SK-N-SH (cell line): ENCODE data around the gene RASL10A. TPM values are rescaled to one million over a fixed set of nuclear protein-coding genes. Genes with fewer than 3 reads are reported as not detected.

Source experiments
- CTCF ChIA-PET: fragments of 300-600, 350-600 bp; formaldehyde crosslinking; extraction: SDS; loops from one replicate; lab custom pipeline; 2021; lab: Yijun Ruan, JAX
- POLR2A ChIA-PET: fragments of 350-600 bp; sonication (Branson Sonifier 250); formaldehyde crosslinking; extraction: SDS; loops from one replicate; lab custom pipeline; 2020; ENCODE audit warnings: antibody characterized with exemption, inconsistent platforms; lab: Yijun Ruan, JAX
- DNase-seq: peaks from one replicate; pipeline ENCODE4 v3.0.0; 2012
- H2AFZ ChIP-seq: fragments of 200-600 bp; sonication (generic); 2 replicates; pipeline ENCODE4 v1.8.1; 2016; ENCODE audit warnings: antibody characterized with exemption, mild to moderate bottlenecking, low read depth
- H3F3A ChIP-seq: fragments of 200-600 bp; sonication (generic); replicated peaks from 2 replicates; pipeline ENCODE3; 2016; ENCODE audit warnings: antibody characterized with exemption, mild to moderate bottlenecking; ENCODE audit not compliant: insufficient read depth
- H3K27ac ChIP-seq, 2 experiments: fragments of 200-500 bp in 1 of 2; fragments of 200-600 bp in 1 of 2; sonication (Bioruptor generic) in 1 of 2; sonication (generic), shearing (Covaris generic) in 1 of 2; 2 replicates each; pipeline versions ENCODE4 v1.5.1 to v1.6.1; 2014 to 2016; ENCODE audit warnings: low read depth in 2 of 2, inconsistent platforms in 1 of 2, low read length in 1 of 2, mild to moderate bottlenecking in 1 of 2, mixed read lengths in 1 of 2
- H3K27me3 ChIP-seq: fragments of 200-600 bp; sonication (generic), shearing (Covaris generic); 2 replicates; pipeline ENCODE4 v1.6.1; 2016; ENCODE audit warnings: mixed run types; ENCODE audit not compliant: insufficient read depth
- H3K36me3 ChIP-seq, 2 experiments: fragments of 200-500 bp in 1 of 2; fragments of 200-600 bp in 1 of 2; sonication (Bioruptor generic) in 1 of 2; sonication (generic) in 1 of 2; replicated peaks in 1 of 2; 2 replicates each; pipeline versions ENCODE3 to v1.5.1; 2014 to 2016; ENCODE audit warnings: low read length in 1 of 2, mild to moderate bottlenecking in 1 of 2; ENCODE audit not compliant: insufficient read depth in 2 of 2, control insufficient read depth in 1 of 2
- H3K4me1 ChIP-seq, 2 experiments: fragments of 200-500 bp in 1 of 2; fragments of 200-600 bp in 1 of 2; sonication (Bioruptor generic) in 1 of 2; sonication (generic), shearing (Covaris generic) in 1 of 2; 2 replicates each; pipeline versions ENCODE4 v1.5.1 to v1.6.1; 2014 to 2016; ENCODE audit warnings: low read depth in 1 of 2, low read length in 1 of 2, mixed run types in 1 of 2; ENCODE audit not compliant: insufficient read depth in 2 of 2, control insufficient read depth in 1 of 2
- H3K4me2 ChIP-seq: fragments of 200-600 bp; sonication (generic), shearing (Covaris generic); 2 replicates; pipeline ENCODE4 v1.6.1; 2017; ENCODE audit warnings: mixed run types
- H3K4me3 ChIP-seq, 2 experiments: fragments of 200-500 bp in 1 of 2; fragments of 200-600 bp in 1 of 2; sonication (Bioruptor generic) in 1 of 2; sonication (generic), shearing (Covaris generic) in 1 of 2; 2 replicates each; pipeline versions ENCODE4 v1.5.1 to v1.8.1; 2014 to 2016; ENCODE audit warnings: low read depth in 2 of 2, inconsistent platforms in 1 of 2, low read length in 1 of 2, mild to moderate bottlenecking in 1 of 2, mixed read lengths in 1 of 2, moderate library complexity in 1 of 2
- H3K79me2 ChIP-seq: fragments of 200-600 bp; sonication (generic); 2 replicates; pipeline ENCODE4 v1.8.1; 2017; ENCODE audit warnings: mild to moderate bottlenecking; ENCODE audit not compliant: insufficient read depth
- H3K9ac ChIP-seq: fragments of 200-600 bp; sonication (generic); 2 replicates; pipeline ENCODE4 v1.6.1; 2017; ENCODE audit warnings: mixed run types
- H3K9me2 ChIP-seq: fragments of 200-600 bp; sonication (generic); 2 replicates; pipeline ENCODE4 v1.6.1; 2017; ENCODE audit warnings: mixed run types
- H3K9me3 ChIP-seq: fragments of 200-600 bp; sonication (generic); 2 replicates; pipeline ENCODE4 v1.6.1; 2017; ENCODE audit warnings: mixed run types, mild to moderate bottlenecking, moderate library complexity
- H4K20me1 ChIP-seq: fragments of 200-600 bp; sonication (generic); 2 replicates; pipeline ENCODE4 v1.6.1; 2017; ENCODE audit warnings: mild to moderate bottlenecking, mixed run types; ENCODE audit not compliant: insufficient read depth
- CHD2 ChIP-seq: fragments of 150-350 bp; IDR thresholded peaks from 2 replicates; pipeline ENCODE4 v1.6.1; 2018; ENCODE audit warnings: low read length; ENCODE audit not compliant: partially characterized antibody
- ELF1 ChIP-seq: IDR thresholded peaks from 2 replicates; pipeline ENCODE4 v1.4.0; 2012
- EP300 ChIP-seq, 2 experiments: IDR thresholded peaks; 2 replicates each; pipeline versions ENCODE4 v1.4.0 to v1.6.1; 2012; ENCODE audit warnings: borderline replicate concordance in 1 of 2, low read depth in 1 of 2, low read length in 1 of 2
- EZH2phosphoT487 ChIP-seq: fragments of 200-600 bp; sonication (generic); IDR thresholded peaks from 2 replicates; pipeline ENCODE4 v1.6.1; 2017; ENCODE audit warnings: low read depth, mixed run types, mild to moderate bottlenecking, antibody characterized with exemption, moderate library complexity, borderline replicate concordance
- FOSL2 ChIP-seq: IDR thresholded peaks from 2 replicates; pipeline ENCODE4 v1.4.0; 2012; ENCODE audit warnings: low read depth, mild to moderate bottlenecking, moderate library complexity, borderline replicate concordance
- FOXJ3 ChIP-seq: sonication (generic); formaldehyde crosslinking; IDR thresholded peaks from 2 replicates; pipeline ENCODE4 v1.5.1; 2020; ENCODE audit warnings: mild to moderate bottlenecking, missing genetic modification reagents
- FOXM1 ChIP-seq: IDR thresholded peaks from 2 replicates; pipeline ENCODE4 v1.4.0; 2012; ENCODE audit warnings: low read depth, mild to moderate bottlenecking
- GABPA ChIP-seq: IDR thresholded peaks from 2 replicates; pipeline ENCODE4 v1.4.0; 2012; ENCODE audit warnings: low read depth, mild to moderate bottlenecking
- JUND ChIP-seq: IDR thresholded peaks from 2 replicates; pipeline ENCODE4 v1.4.0; 2012
- RAD21 ChIP-seq: IDR thresholded peaks from 2 replicates; pipeline ENCODE4 v1.6.1; 2012; ENCODE audit warnings: mild to moderate bottlenecking, low read length
- RCOR1 ChIP-seq: fragments of 150-350 bp; IDR thresholded peaks from 2 replicates; pipeline ENCODE4 v1.6.1; 2017; ENCODE audit warnings: antibody characterized with exemption, low read length
- REST ChIP-seq: IDR thresholded peaks from 2 replicates; pipeline ENCODE4 v1.6.1; 2012; ENCODE audit warnings: mild to moderate bottlenecking, low read depth, low read length, moderate library complexity
- RXRA ChIP-seq: IDR thresholded peaks from 2 replicates; pipeline ENCODE4 v1.4.0; 2012; ENCODE audit warnings: low read depth, mild to moderate bottlenecking, borderline replicate concordance
- SIN3A ChIP-seq: IDR thresholded peaks from 2 replicates; pipeline ENCODE4 v1.6.1; 2012; ENCODE audit warnings: low read depth, mild to moderate bottlenecking, low read length, moderate library complexity, borderline replicate concordance
- SMC3 ChIP-seq: IDR thresholded peaks from 2 replicates; pipeline ENCODE4 v1.6.1; 2012; ENCODE audit warnings: low read depth, low read length, improper control_type of control experiment
- TAF1 ChIP-seq: IDR thresholded peaks from 2 replicates; pipeline ENCODE4 v1.6.1; 2012; ENCODE audit warnings: low read depth, mild to moderate bottlenecking, low read length, moderate library complexity, borderline replicate concordance
- TCF12 ChIP-seq: IDR thresholded peaks from 2 replicates; pipeline ENCODE4 v1.4.0; 2012
- TEAD4 ChIP-seq: IDR thresholded peaks from 2 replicates; pipeline ENCODE4 v1.4.0; 2012; ENCODE audit warnings: mild to moderate bottlenecking, borderline replicate concordance; ENCODE audit not compliant: insufficient read depth
- YY1 ChIP-seq: IDR thresholded peaks from 2 replicates; pipeline ENCODE4 v1.4.0; 2012; ENCODE audit warnings: low read depth, mild to moderate bottlenecking
- WGBS: methylation state at CpG from one replicate; pipeline ENCODE4 v1.1.6; 2017; ENCODE audit warnings: low lambda C conversion rate; 5-methylcytosine and 5-hydroxymethylcytosine counted together
- polyA plus RNA-seq, 3 experiments: library from polyadenylated mRNA; depleted of rRNA; stranded (reverse); fragments of >200 nt; gene quantifications; 2 replicates each; pipeline ENCODE4 v1.2.3, GENCODE V29; 2012

Gene RASL10A
- polyA plus RNA-seq, 1 of the 3 experiments (the other 2 are of a cell fraction), result 0.36 TPM

DNA sequence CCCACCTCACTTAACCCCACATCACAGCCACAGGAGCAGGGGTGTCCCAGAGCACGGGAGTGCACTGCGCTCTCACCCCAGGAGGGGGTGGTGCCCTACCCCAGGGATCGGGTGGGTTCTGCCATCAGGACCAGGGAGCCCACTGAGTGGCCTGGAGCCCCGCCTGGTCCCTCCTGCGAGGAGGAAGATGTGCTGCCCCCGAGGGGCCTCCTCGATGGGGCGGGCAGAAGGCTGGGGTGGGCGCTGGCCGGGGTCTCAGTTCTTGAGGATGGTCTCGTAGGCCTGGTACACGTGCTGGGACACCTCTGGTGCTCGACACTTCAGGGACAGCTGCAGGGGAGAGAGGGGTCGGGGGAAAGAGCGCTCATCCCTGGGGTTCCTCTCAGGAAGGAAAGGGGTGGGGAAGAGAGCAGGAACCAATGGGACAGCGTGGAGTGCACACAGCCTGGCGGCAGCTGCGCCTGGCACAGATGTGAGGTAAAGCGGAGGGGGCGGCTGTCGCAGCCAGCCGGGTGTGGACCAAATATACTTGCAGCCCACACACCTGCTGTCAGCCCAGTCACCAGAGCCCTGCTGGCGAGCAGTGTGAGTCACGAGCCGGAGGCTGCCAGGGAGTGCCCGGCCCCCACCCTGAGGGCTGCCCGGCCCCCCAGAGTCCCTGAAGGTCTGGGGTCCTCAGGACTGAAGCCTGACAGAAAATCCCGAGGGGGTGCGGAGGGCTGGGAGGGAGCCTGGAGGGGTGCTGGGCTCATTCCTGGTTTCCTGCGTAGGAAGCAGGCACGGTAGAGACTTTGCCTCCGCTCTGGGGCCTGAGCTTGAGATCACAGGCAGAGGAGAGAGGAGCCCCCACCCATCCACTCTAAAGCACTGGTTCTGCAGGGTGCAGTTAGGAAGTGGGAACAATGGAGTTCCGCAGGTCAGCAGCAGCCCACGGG, 13.3 kb upstream of the RASL10A start:
- no peak overlapping the region for H3K4me3 ChIP-seq
- no peak overlapping the region for H2AFZ ChIP-seq
- no peaks in the 10 kb centered on the region for H3F3A ChIP-seq
- 92% methylated on average over 14 of the region's 34 CpGs for WGBS
- H3K79me2 ChIP-seq, result no peaks in the 10 kb centered on the region
- ChIA-PET CTCF (interaction anchor here (1.3 to 5.6 kb wide), 4 partner anchors 14 to 30 kb away, joined by 4 to 35 read pairs (median 6); partner anchors contain the start of gene GAS2L1), POLR2A (no interaction called here)
- peaks cover 0 to 18% of the 10 kb centered on the region in 2 experiments; a peak in 1 of 4 replicates for H3K4me1 ChIP-seq
- DNase-seq, result no peak
- no peaks in the 10 kb centered on the region for H3K9me3 ChIP-seq
- H3K9ac ChIP-seq, result no peak overlapping the region
- peaks cover 0 to 49% of the 10 kb centered on the region in 2 experiments for H3K36me3 ChIP-seq
- H3K27me3 ChIP-seq, result no peaks in the 10 kb centered on the region
- no peaks in the 10 kb centered on the region for H4K20me1 ChIP-seq
- TF ChIP-seq RCOR1, result no peak
- no peak for TF ChIP-seq TCF12
- TF ChIP-seq RAD21, result no peak
- TF ChIP-seq JUND, result no peak
- TF ChIP-seq FOSL2, result no peak
- TF ChIP-seq EP300 (IDR thresholded peaks at IDR 0.05; ENCODE audit: borderline replicate concordance in 1 of 2, low read depth in 1 of 2, low read length in 1 of 2), result no peak
- TF ChIP-seq EZH2phosphoT487, result no peak
- TF ChIP-seq CHD2, result no peak
- no peak for TF ChIP-seq ELF1
- no peak for TF ChIP-seq SIN3A
- TF ChIP-seq TEAD4, result no peak
- TF ChIP-seq RXRA, result no peak
- no peak for TF ChIP-seq SMC3
- TF ChIP-seq TAF1, result no peak
- TF ChIP-seq GABPA, result no peak
- no peak for TF ChIP-seq YY1
- no peak for TF ChIP-seq REST
- TF ChIP-seq FOXM1, result no peak
- TF ChIP-seq FOXJ3 (CRISPR knock-in tag), result no peak
- no peak overlapping the region for H3K4me2 ChIP-seq
- H3K9me2 ChIP-seq, result no peaks in the 10 kb centered on the region
- H3K27ac ChIP-seq, result no peak overlapping the region
